GM23338 (cell line): ENCODE measurements around the gene PIEZO2. TPM values are rescaled to one million over a fixed set of nuclear protein-coding genes. Genes with fewer than 3 reads are reported as not detected.

Source experiments
- ATAC-seq: fragments of 200-7000 bp; cut with Tn5 transposase; 3 replicates; pipeline ENCODE4 v1.9.1; 2020
- DNase-seq: peaks from one replicate; pipeline ENCODE4 v3.0.0-alpha.2; 2015; ENCODE audit warnings: low spot score
- H2AFZ ChIP-seq: fragments of 200-600 bp; sonication (generic); 2 replicates; pipeline ENCODE4 v1.8.0; 2016; ENCODE audit warnings: antibody characterized with exemption, mild to moderate bottlenecking, moderate library complexity
- H3F3A ChIP-seq: fragments of 200-600 bp; sonication (generic); replicated peaks from 2 replicates; pipeline ENCODE4 v1.8.0; 2017; ENCODE audit warnings: antibody characterized with exemption, mixed run types, low read depth
- H3K27ac ChIP-seq: fragments of 200-600 bp; sonication (generic); 2 replicates; pipeline ENCODE4 v1.6.1; 2016; ENCODE audit warnings: low read depth
- H3K27me3 ChIP-seq: fragments of 200-600 bp; sonication (generic); 2 replicates; pipeline ENCODE4 v1.8.0; 2016; ENCODE audit warnings: mild to moderate bottlenecking, mixed run types, moderate library complexity; ENCODE audit not compliant: insufficient read depth
- H3K36me3 ChIP-seq: fragments of 200-600 bp; sonication (generic); 2 replicates; pipeline ENCODE4 v1.8.0; 2016; ENCODE audit warnings: mild to moderate bottlenecking; ENCODE audit not compliant: insufficient read depth
- H3K4me1 ChIP-seq: fragments of 200-600 bp; sonication (generic); 2 replicates; pipeline ENCODE4 v1.8.0; 2016; ENCODE audit warnings: mild to moderate bottlenecking, moderate library complexity; ENCODE audit not compliant: insufficient read depth
- H3K4me2 ChIP-seq: fragments of 200-600 bp; sonication (generic); 2 replicates; pipeline ENCODE4 v1.7.1; 2017; ENCODE audit warnings: mixed run types
- H3K4me3 ChIP-seq: fragments of 200-600 bp; sonication (generic); 2 replicates; pipeline ENCODE4 v1.6.1; 2016; ENCODE audit warnings: mixed run types
- H3K79me2 ChIP-seq: fragments of 200-600 bp; sonication (generic); replicated peaks from 2 replicates; pipeline ENCODE4 v1.8.0; 2017; ENCODE audit warnings: mild to moderate bottlenecking; ENCODE audit not compliant: insufficient read depth
- H3K9me2 ChIP-seq: fragments of 200-600 bp; sonication (generic); 2 replicates; pipeline ENCODE4 v1.8.0; 2017; ENCODE audit not compliant: insufficient read depth
- H4K20me1 ChIP-seq: fragments of 200-600 bp; sonication (generic); replicated peaks from 2 replicates; pipeline ENCODE4 v1.8.0; 2017; ENCODE audit warnings: mild to moderate bottlenecking; ENCODE audit not compliant: insufficient read depth
- H3K27ac Mint-ChIP-seq: 2 replicates; pipeline ENCODE4 v1.8.0; 2020; ENCODE audit warnings: inconsistent platforms, mild to moderate bottlenecking, moderate library complexity, mixed read lengths
- H3K27me3 Mint-ChIP-seq: 3 replicates; pipeline ENCODE4 v1.8.0; 2022; ENCODE audit warnings: low read depth, mild to moderate bottlenecking, moderate library complexity, mixed read lengths, inconsistent platforms; ENCODE audit not compliant: insufficient read depth, poor library complexity
- H3K36me3 Mint-ChIP-seq: 3 replicates; pipeline ENCODE4 v1.8.0; 2021; ENCODE audit warnings: low read depth, mild to moderate bottlenecking, inconsistent platforms, moderate library complexity, mixed read lengths
- H3K4me1 Mint-ChIP-seq: 3 replicates; pipeline ENCODE4 v1.8.0; 2020; ENCODE audit warnings: mild to moderate bottlenecking, inconsistent platforms, mixed read lengths
- H3K4me3 Mint-ChIP-seq: 3 replicates; pipeline ENCODE4 v1.8.0; 2021; ENCODE audit warnings: moderate library complexity, mild to moderate bottlenecking, inconsistent platforms, mixed read lengths
- H3K9me3 Mint-ChIP-seq: 3 replicates; pipeline ENCODE4 v1.8.0; 2020; ENCODE audit warnings: moderate library complexity, mild to moderate bottlenecking, inconsistent platforms, mixed read lengths
- CTCF ChIP-seq, 2 experiments: fragments of 200-600 bp in 1 of 2; sonication (generic) in 1 of 2; conservative IDR thresholded peaks; 2 replicates each; pipeline versions ENCODE4 v1.5.1 to v1.6.1; 2016 to 2017; ENCODE audit warnings: antibody characterized with exemption in 2 of 2, low read depth in 2 of 2, mild to moderate bottlenecking in 2 of 2, moderate library complexity in 1 of 2
- ETS1 ChIP-seq: IDR thresholded peaks from 2 replicates; pipeline ENCODE4 v1.6.1; 2016; ENCODE audit warnings: antibody characterized with exemption
- EZH2phosphoT487 ChIP-seq: fragments of 200-600 bp; sonication (generic); IDR thresholded peaks from one replicate; pipeline ENCODE4 v1.8.1; 2018; ENCODE audit warnings: antibody characterized with exemption; ENCODE audit not compliant: unreplicated experiment
- JUNB ChIP-seq: IDR thresholded peaks from one replicate; pipeline ENCODE4 v1.6.1; 2016; ENCODE audit warnings: antibody characterized with exemption; ENCODE audit not compliant: unreplicated experiment
- NANOG ChIP-seq: IDR thresholded peaks from 2 replicates; pipeline ENCODE4 v1.6.1; 2016; ENCODE audit warnings: antibody characterized with exemption, borderline replicate concordance
- POLR2AphosphoS5 ChIP-seq: IDR thresholded peaks from 2 replicates; pipeline ENCODE4 v1.6.1; 2016; ENCODE audit warnings: antibody characterized with exemption, low read depth
- REST ChIP-seq: IDR thresholded peaks from one replicate; pipeline ENCODE4 v1.6.1; 2018; ENCODE audit warnings: antibody characterized with exemption; ENCODE audit not compliant: unreplicated experiment
- STAT1 ChIP-seq: IDR thresholded peaks from one replicate; pipeline ENCODE4 v1.6.1; 2016; ENCODE audit warnings: antibody characterized with exemption; ENCODE audit not compliant: unreplicated experiment
- ZNF114 ChIP-seq: fragments of 250-450 bp; sonication (Bioruptor Pico); IDR thresholded peaks from 2 replicates; pipeline ENCODE4 v1.5.0; 2020; ENCODE audit warnings: mild to moderate bottlenecking, moderate library complexity
- ZNF331 ChIP-seq: fragments of 250-450 bp; sonication (Bioruptor Pico); IDR thresholded peaks from 2 replicates; pipeline ENCODE4 v1.5.0; 2020; ENCODE audit warnings: low read depth, mild to moderate bottlenecking, moderate library complexity
- polyA plus RNA-seq: library from polyadenylated mRNA; unstranded; fragments of >200 nt; fragmentation: Nextera tagmentation; extraction: Ambion mirVana; gene quantifications from 2 replicates; pipeline ENCODE4 v1.2.1, GENCODE V29; 2016
- total RNA-seq: library from RNA; depleted of rRNA; stranded (reverse); fragments of >200 nt; shearing (Covaris generic); gene quantifications from 2 replicates; pipeline ENCODE4 v1.2.3, GENCODE V29; 2014

Gene PIEZO2
- total and polyA plus RNA-seq, 2 experiments from 2014 or later = 4.8 to 8.2 TPM

GRCh38 chr18:11096839-11097750, 52.3 kb downstream of the PIEZO2 start:
- H3K79me2 ChIP-seq = no peaks in the 10 kb centered on the region
- H3K4me3 Mint-ChIP-seq = no peak overlapping the region
- H4K20me1 ChIP-seq = no peaks in the 10 kb centered on the region
- H3K4me1 ChIP-seq = peaks cover 15% of the 10 kb centered on the region
- H2AFZ ChIP-seq = no peak overlapping the region
- H3K27me3 Mint-ChIP-seq = no peaks in the 10 kb centered on the region
- H3K27ac ChIP-seq = no peak overlapping the region
- H3K27me3 ChIP-seq = no peaks in the 10 kb centered on the region
- no peak overlapping the region for H3K4me3 ChIP-seq
- no peak overlapping the region for H3K4me2 ChIP-seq
- no peaks in the 10 kb centered on the region for H3K36me3 ChIP-seq
- no peaks in the 10 kb centered on the region for H3K9me2 ChIP-seq
- no peaks in the 10 kb centered on the region for H3K36me3 Mint-ChIP-seq
- peaks cover 18% of the 10 kb centered on the region for H3K4me1 Mint-ChIP-seq
- ATAC-seq (no peak; the same call in 2 of the 3 replicates), DNase-seq (no peak)
- H3K9me3 Mint-ChIP-seq = no peaks in the 10 kb centered on the region
- TF ChIP-seq CTCF (conservative IDR thresholded peaks at IDR 0.05; ENCODE audit: low read depth in 2 of 2) (no peak), STAT1 (no peak)
- H3F3A ChIP-seq = no peaks in the 10 kb centered on the region
- no peak overlapping the region for H3K27ac Mint-ChIP-seq

GRCh38 chr18:11096411-11096810, 53.0 kb downstream of the PIEZO2 start:
- no peak overlapping the region for H3K4me2 ChIP-seq
- H3K36me3 Mint-ChIP-seq = no peaks in the 10 kb centered on the region
- TF ChIP-seq NANOG (no peak), EZH2phosphoT487 (no peak), ETS1 (no peak), JUNB (no peak), POLR2AphosphoS5 (no peak), CTCF (conservative IDR thresholded peaks at IDR 0.05; ENCODE audit: low read depth in 2 of 2) (no peak), ZNF114 (CRISPR knock-in tag) (no peak), REST (no peak), ZNF331 (no peak)

More at GRCh38 chr18:11096411-11096810, 53.0 kb downstream of the PIEZO2 start:
- Histone ChIP-seq H2AFZ (no peak overlapping the region), H3K4me1 (peaks cover 15% of the 10 kb centered on the region), H3K36me3 (no peaks in the 10 kb centered on the region), H3K79me2 (no peaks in the 10 kb centered on the region), H3K27me3 (no peaks in the 10 kb centered on the region), H4K20me1 (no peaks in the 10 kb centered on the region), H3F3A (no peaks in the 10 kb centered on the region), H3K9me2 (no peaks in the 10 kb centered on the region), H3K4me3 (no peak overlapping the region), H3K27ac (no peak overlapping the region)
- ATAC-seq (no peak), DNase-seq (no peak)
- Mint-ChIP-seq H3K4me3 (no peak overlapping the region), H3K4me1 (peaks cover 18% of the 10 kb centered on the region), H3K9me3 (no peaks in the 10 kb centered on the region), H3K27me3 (no peaks in the 10 kb centered on the region), H3K27ac (no peak overlapping the region)
